Astrocyte of the cerebellum (primary cell): ENCODE measurements around the gene PRMT1.
"Not testable (repeated sequence)": the region's sequence is repeated elsewhere in the genome, so short reads cannot be mapped to it uniquely, and the experiment has no call there.

Source experiments
- DNase-seq: peaks from one replicate; pipeline ENCODE4 v3.0.0-alpha.2; 2011; ENCODE audit warnings: low read depth
- H3K4me3 ChIP-seq: 2 replicates; pipeline ENCODE4 v1.5.1; 2011; ENCODE audit warnings: mild to moderate bottlenecking, low read depth, low read length, moderate library complexity
- in situ Hi-C: cut with HindIII; loops from 2 replicates; pipeline ENCODE4 v1.10.0; 2017; ENCODE audit warnings: low sequenced_read_pairs
- TF ChIP-seq, protein P1 (sequence below): IDR thresholded peaks from 2 replicates; pipeline ENCODE4 v1.5.1; 2012; ENCODE audit warnings: low read length, low read depth, moderate library complexity, mild to moderate bottlenecking; ENCODE audit errors: missing control alignments

The PRMT1 gene

DNA sequence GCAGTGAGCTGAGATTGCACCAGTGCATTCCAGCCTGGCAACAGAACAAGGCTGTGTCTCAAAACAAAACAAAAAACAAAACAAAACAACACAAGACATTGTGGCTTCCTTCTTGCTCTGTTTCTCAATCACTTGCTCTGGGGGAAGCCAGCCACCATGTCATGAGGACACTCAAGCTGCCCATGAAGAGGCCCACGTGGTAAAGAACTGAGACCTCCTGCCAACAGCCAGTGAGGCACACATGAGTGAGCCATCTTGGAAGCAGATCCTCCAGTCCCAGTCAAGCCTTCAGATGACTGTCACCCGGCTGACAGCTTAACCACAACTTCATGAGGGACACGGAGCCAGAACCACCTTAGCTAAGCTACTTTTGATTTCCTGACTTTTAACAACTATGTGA is 39.1 kb downstream of the PRMT1 start:
- in situ Hi-C loops: no loop called here
- no peak for DNase-seq
- H3K4me3 ChIP-seq: no peak overlapping the region
- TF ChIP-seq, protein P1, sequence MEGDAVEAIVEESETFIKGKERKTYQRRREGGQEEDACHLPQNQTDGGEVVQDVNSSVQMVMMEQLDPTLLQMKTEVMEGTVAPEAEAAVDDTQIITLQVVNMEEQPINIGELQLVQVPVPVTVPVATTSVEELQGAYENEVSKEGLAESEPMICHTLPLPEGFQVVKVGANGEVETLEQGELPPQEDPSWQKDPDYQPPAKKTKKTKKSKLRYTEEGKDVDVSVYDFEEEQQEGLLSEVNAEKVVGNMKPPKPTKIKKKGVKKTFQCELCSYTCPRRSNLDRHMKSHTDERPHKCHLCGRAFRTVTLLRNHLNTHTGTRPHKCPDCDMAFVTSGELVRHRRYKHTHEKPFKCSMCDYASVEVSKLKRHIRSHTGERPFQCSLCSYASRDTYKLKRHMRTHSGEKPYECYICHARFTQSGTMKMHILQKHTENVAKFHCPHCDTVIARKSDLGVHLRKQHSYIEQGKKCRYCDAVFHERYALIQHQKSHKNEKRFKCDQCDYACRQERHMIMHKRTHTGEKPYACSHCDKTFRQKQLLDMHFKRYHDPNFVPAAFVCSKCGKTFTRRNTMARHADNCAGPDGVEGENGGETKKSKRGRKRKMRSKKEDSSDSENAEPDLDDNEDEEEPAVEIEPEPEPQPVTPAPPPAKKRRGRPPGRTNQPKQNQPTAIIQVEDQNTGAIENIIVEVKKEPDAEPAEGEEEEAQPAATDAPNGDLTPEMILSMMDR: no peak

GRCh38 chr19:49718511-49718910 is 41.4 kb downstream of the PRMT1 start:
- DNase-seq: peak; percentile 61
- no peak overlapping the region for H3K4me3 ChIP-seq
- TF ChIP-seq, protein P1: no peak
- in situ Hi-C loops: no loop called here

GRCh38 chr19:49718991-49719390 is 41.9 kb downstream of the PRMT1 start:
- TF ChIP-seq, protein P1: no peak
- no peak overlapping the region for H3K4me3 ChIP-seq
- in situ Hi-C loops: no loop called here
- DNase-seq: no peak

DNA sequence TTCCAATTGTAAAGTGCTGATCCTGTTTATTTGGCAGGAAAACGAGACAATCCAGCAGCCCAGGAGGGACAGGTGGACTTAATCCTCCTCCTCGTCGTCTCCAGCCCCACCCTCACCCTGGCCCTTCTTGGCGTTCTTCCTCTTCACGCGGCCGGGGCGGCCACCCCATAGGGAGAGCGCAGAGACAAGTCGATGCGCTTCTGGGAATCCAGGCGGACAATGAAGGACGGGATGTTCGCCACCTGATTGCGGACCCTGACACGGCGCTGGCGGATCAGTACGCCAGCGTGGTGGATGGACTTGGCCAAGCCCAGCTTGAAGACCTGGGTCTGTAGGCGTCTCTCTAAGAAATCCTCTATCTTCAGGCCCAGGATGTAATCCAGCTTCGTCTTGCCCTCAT is 42.3 kb downstream of the PRMT1 start:
- H3K4me3 ChIP-seq, in situ Hi-C loops, DNase-seq: not testable (repeated sequence)

DNA sequence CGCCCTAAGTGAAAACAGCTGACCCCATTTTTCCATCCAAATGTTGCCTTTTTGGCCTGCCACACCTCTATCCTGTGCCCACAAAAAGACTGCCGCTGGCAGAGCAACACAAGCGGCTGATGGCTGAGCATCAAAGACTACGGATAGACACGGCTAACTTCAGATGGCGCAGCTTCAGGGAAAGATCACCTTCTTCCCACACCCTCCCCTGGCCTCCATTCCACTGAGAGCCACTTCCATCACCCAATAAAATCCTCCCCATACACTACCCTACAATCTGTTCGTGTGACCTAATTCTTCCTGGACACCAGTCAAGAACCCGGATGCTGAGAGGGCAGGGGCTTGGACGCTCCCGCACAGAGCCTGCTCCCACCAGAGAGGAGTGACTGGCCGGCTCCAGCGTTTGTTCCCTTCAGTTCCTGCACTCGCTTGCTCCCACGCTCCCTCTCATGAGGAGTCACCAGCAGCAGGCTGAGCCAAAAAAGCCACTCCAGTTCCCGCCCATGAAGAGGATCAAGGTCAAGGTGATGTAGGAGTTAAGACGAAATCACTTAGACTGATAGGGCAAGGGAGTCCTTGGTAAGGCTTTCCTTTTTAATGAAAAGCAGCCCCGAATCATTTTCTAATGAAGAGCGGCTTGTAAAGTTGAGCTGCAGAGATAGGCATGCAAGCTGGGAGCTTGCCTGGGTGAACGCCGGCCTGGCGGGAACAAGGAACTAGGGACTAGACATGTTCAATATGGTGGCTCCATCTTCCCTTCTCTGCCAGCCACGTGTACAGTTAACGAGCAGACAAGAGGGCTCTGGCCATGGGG is 50.4 kb downstream of the PRMT1 start:
- in situ Hi-C loops: no loop called here
- no peak overlapping the region for H3K4me3 ChIP-seq
- TF ChIP-seq, protein P1: no peak
- DNase-seq: no peak

GRCh38 chr19:49730166-49730565 is 53.1 kb downstream of the PRMT1 start:
- no peak overlapping the region for H3K4me3 ChIP-seq
- TF ChIP-seq, protein P1: no peak
- in situ Hi-C loops: no loop called here
- DNase-seq: no peak
